GM21786 (cell line): ENCODE data around the gene CDC42EP1.
A peak's percentile ranks its signal among the peaks of the same experiment; 100 is the strongest.
"Not testable (repeated sequence)": the region's sequence is repeated elsewhere in the genome, so short reads cannot be mapped to it uniquely, and the experiment has no call there.

ENCODE experiments used
- ATAC-seq: cut with Tn5 transposase; IDR thresholded peaks from one replicate; pipeline ENCODE4 v1.9.1; 2021; ENCODE audit not compliant: unreplicated experiment

The CDC42EP1 gene

GRCh38 chr22:37575490-37576003 is 15.3 kb downstream of the CDC42EP1 start:
- ATAC-seq = no peak

- no peak for ATAC-seq
Observed at GRCh38 chr22:37578002-37578401, 17.7 kb downstream of the CDC42EP1 start.

GRCh38 chr22:37581504-37581903 is 21.2 kb downstream of the CDC42EP1 start:
- no peak for ATAC-seq

GRCh38 chr22:37582526-37582925 is 22.2 kb downstream of the CDC42EP1 start:
- ATAC-seq = no peak

GRCh38 chr22:37588546-37589215 is 28.4 kb downstream of the CDC42EP1 start:
- no peak for ATAC-seq

- ATAC-seq = no peak
Observed at GRCh38 chr22:37589636-37590035, 29.4 kb downstream of the CDC42EP1 start.

- not testable (repeated sequence) for ATAC-seq
Observed at GRCh38 chr22:37591081-37591480, 30.8 kb downstream of the CDC42EP1 start.

GRCh38 chr22:37591823-37592404 is 31.6 kb downstream of the CDC42EP1 start:
- no peak for ATAC-seq

GRCh38 chr22:37594237-37594636 is 34.0 kb downstream of the CDC42EP1 start:
- ATAC-seq = no peak

GRCh38 chr22:37599153-37599552 is 38.9 kb downstream of the CDC42EP1 start:
- no peak for ATAC-seq

- no peak for ATAC-seq
Observed at GRCh38 chr22:37601203-37601539, 40.9 kb downstream of the CDC42EP1 start.

- no peak for ATAC-seq
Observed at GRCh38 chr22:37601540-37602442, 41.5 kb downstream of the CDC42EP1 start.

- ATAC-seq = not testable (repeated sequence)
Observed at GRCh38 chr22:37602546-37603277, 42.4 kb downstream of the CDC42EP1 start.

- no peak for ATAC-seq
Observed at GRCh38 chr22:37604074-37604473, 43.8 kb downstream of the CDC42EP1 start.

- no peak for ATAC-seq
Observed at GRCh38 chr22:37604875-37605274, 44.6 kb downstream of the CDC42EP1 start.

- no peak for ATAC-seq
Observed at GRCh38 chr22:37607010-37607934, 47.0 kb downstream of the CDC42EP1 start.

- ATAC-seq = no peak
Observed at GRCh38 chr22:37607935-37608476, 47.7 kb downstream of the CDC42EP1 start.

GRCh38 chr22:37608477-37609239 is 48.4 kb downstream of the CDC42EP1 start, which contains the start of gene GGA1:
Gene GGA1 (plus strand): TSS chr22:37608834. CDS start chr22:37608861, 27 bp downstream.
- ATAC-seq = peak; percentile 71
